ENCODE results near the gene EEF1AKMT2. TPM values are rescaled to one million over a fixed set of nuclear protein-coding genes. Genes with fewer than 3 reads are reported as not detected.

EEF1AKMT2 gene
- total RNA-seq, 1 experiment from 2014 or later = 32.2 TPM

- ChIA-PET CTCF (interaction anchor here (1.2 kb wide), 1 partner anchor 23 kb away, joined by 3 read pairs; no protein-coding TSS in a partner anchor), POLR2A (ENCODE audit: low non-redundant PET) (no interaction called here)
- H3K4me3 ChIP-seq (ENCODE audit: low read depth, low read length, poor library complexity, severe bottlenecking) = no peak overlapping the region
- no peaks in the 10 kb centered on the region for H3K27me3 ChIP-seq (replicated peaks; ENCODE audit: insufficient read depth, low read depth, low read length, poor library complexity)
- H3K36me3 ChIP-seq (ENCODE audit: insufficient read depth, low read length, poor library complexity, severe bottlenecking) = no peaks in the 10 kb centered on the region
- no peak for DNase-seq (ENCODE audit: low spot score)
- peaks cover 30% of the 10 kb centered on the region for H3K4me1 ChIP-seq (ENCODE audit: insufficient read depth, low read length, poor library complexity, severe bottlenecking)
- H3K9me3 ChIP-seq (ENCODE audit: low read depth, low read length, poor library complexity, severe bottlenecking) = no peaks in the 10 kb centered on the region
- no peak overlapping the region for H3K27ac ChIP-seq (ENCODE audit: low read depth, low read length, poor library complexity, severe bottlenecking)
- no peak for TF ChIP-seq EZH2 (IDR thresholded peaks at IDR 0.05; ENCODE audit: borderline replicate concordance, low read depth, low read length, poor library complexity, severe bottlenecking)
- TF ChIP-seq CTCF (conservative IDR thresholded peaks at IDR 0.05; ENCODE audit: low read depth, low read length) = no peak
- intact Hi-C loops (cut with micrococcal nuclease; ENCODE audit: unreplicated experiment) = no loop called here
- BruUV-seq (replicated peaks) = no TSS peak
These were observed 73.6 kb downstream of the EEF1AKMT2 start for GRCh38 chr10:124717911-124718741.

GRCh38 chr10:124717041-124717757 is 74.5 kb downstream of the EEF1AKMT2 start:
- intact Hi-C loops (cut with micrococcal nuclease; ENCODE audit: unreplicated experiment) = no loop called here
- TF ChIP-seq EZH2 (IDR thresholded peaks at IDR 0.05; ENCODE audit: borderline replicate concordance, low read depth, low read length, poor library complexity, severe bottlenecking) (no peak), CTCF (conservative IDR thresholded peaks at IDR 0.05; ENCODE audit: low read depth, low read length) (no peak)
- BruUV-seq (replicated peaks) = no TSS peak
- Histone ChIP-seq H3K27ac (ENCODE audit: low read depth, low read length, poor library complexity, severe bottlenecking) (no peak overlapping the region), H3K4me1 (ENCODE audit: insufficient read depth, low read length, poor library complexity, severe bottlenecking) (peaks cover 34% of the 10 kb centered on the region), H3K4me3 (ENCODE audit: low read depth, low read length, poor library complexity, severe bottlenecking) (no peak overlapping the region), H3K27me3 (replicated peaks; ENCODE audit: insufficient read depth, low read depth, low read length, poor library complexity) (no peaks in the 10 kb centered on the region), H3K36me3 (ENCODE audit: insufficient read depth, low read length, poor library complexity, severe bottlenecking) (no peaks in the 10 kb centered on the region), H3K9me3 (ENCODE audit: low read depth, low read length, poor library complexity, severe bottlenecking) (no peaks in the 10 kb centered on the region)
- no peak for DNase-seq (ENCODE audit: low spot score)
- CTCF ChIA-PET = no interaction called here
- POLR2A ChIA-PET (ENCODE audit: low non-redundant PET) = no interaction called here

GRCh38 chr10:124716369-124716768 is 75.3 kb downstream of the EEF1AKMT2 start:
- CTCF ChIA-PET = no interaction called here
- DNase-seq (ENCODE audit: low spot score) = no peak
- intact Hi-C loops (cut with micrococcal nuclease; ENCODE audit: unreplicated experiment) = no loop called here
- Histone ChIP-seq H3K9me3 (ENCODE audit: low read depth, low read length, poor library complexity, severe bottlenecking) (no peaks in the 10 kb centered on the region), H3K4me3 (ENCODE audit: low read depth, low read length, poor library complexity, severe bottlenecking) (no peak overlapping the region), H3K4me1 (ENCODE audit: insufficient read depth, low read length, poor library complexity, severe bottlenecking) (peaks cover 39% of the 10 kb centered on the region), H3K27me3 (replicated peaks; ENCODE audit: insufficient read depth, low read depth, low read length, poor library complexity) (no peaks in the 10 kb centered on the region), H3K27ac (ENCODE audit: low read depth, low read length, poor library complexity, severe bottlenecking) (no peak overlapping the region), H3K36me3 (ENCODE audit: insufficient read depth, low read length, poor library complexity, severe bottlenecking) (no peaks in the 10 kb centered on the region)
- POLR2A ChIA-PET (ENCODE audit: low non-redundant PET) = no interaction called here
- no TSS peak for BruUV-seq (replicated peaks)
- TF ChIP-seq EZH2 (IDR thresholded peaks at IDR 0.05; ENCODE audit: borderline replicate concordance, low read depth, low read length, poor library complexity, severe bottlenecking) = no peak
- no peak for TF ChIP-seq CTCF (conservative IDR thresholded peaks at IDR 0.05; ENCODE audit: low read depth, low read length)
